ENCODE measurements around the gene ENTPD2. TPM values are rescaled to one million over a fixed set of nuclear protein-coding genes. Genes with fewer than 3 reads are reported as not detected.

Gene ENTPD2
- total and polyA plus RNA-seq, 9 of the 15 experiments (the other 6 are each of a cell fraction or from before 2014, with no cell fraction given): 0.04 to 0.60 (median 0.14) TPM; not detected in 4

DNA sequence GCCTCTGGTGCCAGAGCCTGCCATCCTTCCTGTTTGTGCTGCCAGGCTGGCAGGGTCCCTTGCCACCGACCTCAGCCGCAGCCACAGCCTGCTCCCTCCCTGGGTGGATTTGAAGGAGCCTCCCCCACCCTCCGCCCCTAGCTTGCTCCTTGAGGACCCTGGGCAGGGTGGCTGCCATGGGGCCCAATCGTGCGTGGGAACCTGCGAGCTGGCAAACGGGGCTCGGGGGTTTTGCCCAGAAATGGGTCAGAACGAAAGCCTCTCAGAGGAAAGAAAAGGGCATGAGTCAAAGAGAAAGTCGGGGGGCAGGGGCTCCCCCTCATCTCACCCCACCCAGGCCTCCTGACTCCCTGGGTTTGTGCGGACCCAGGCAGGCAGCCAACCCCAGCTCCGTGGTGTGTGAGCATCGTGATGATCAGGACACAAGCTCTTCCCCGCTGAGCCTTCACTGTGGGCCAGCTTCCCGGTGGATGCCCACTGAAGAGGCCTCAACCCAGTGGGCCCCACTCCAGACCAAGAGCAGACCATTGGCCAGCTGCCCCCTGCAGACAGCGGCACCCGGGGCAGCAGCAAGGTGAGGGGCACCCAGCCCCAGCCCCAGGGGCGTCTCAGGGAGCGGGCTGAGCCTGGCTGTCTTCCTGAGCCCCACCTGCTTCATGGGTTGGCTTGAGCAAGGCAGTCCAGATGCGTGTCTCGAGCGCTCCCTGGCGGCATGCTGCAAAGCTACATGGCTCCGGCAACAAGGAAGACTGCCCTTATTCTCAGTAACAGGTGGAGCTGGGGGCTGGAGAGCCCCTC lies 19.0 kb downstream of the ENTPD2 start (continued):
- TF ChIP-seq, protein P1, sequence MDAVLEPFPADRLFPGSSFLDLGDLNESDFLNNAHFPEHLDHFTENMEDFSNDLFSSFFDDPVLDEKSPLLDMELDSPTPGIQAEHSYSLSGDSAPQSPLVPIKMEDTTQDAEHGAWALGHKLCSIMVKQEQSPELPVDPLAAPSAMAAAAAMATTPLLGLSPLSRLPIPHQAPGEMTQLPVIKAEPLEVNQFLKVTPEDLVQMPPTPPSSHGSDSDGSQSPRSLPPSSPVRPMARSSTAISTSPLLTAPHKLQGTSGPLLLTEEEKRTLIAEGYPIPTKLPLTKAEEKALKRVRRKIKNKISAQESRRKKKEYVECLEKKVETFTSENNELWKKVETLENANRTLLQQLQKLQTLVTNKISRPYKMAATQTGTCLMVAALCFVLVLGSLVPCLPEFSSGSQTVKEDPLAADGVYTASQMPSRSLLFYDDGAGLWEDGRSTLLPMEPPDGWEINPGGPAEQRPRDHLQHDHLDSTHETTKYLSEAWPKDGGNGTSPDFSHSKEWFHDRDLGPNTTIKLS (IDR thresholded peaks at IDR 0.05; ENCODE audit: borderline replicate concordance, low read depth): no peak
- TF ChIP-seq XRCC5 (IDR thresholded peaks at IDR 0.05; ENCODE audit: low read depth, low read length): peak; percentile 82; the same call in 1 of the 2 replicates
- no peak; the same call in 1 of the 2 replicates for TF ChIP-seq FOXK1 (CRISPR knock-in tag; IDR thresholded peaks at IDR 0.05; ENCODE audit: borderline replicate concordance)
- TF ChIP-seq CTBP1 (IDR thresholded peaks at IDR 0.05; ENCODE audit: borderline replicate concordance): peak; percentile 67
- TF ChIP-seq NR1H2 (CRISPR knock-in tag; IDR thresholded peaks at IDR 0.05): no peak
- TF ChIP-seq ZNF212 (CRISPR knock-in tag; IDR thresholded peaks at IDR 0.05): no peak
- TF ChIP-seq, protein P2, sequence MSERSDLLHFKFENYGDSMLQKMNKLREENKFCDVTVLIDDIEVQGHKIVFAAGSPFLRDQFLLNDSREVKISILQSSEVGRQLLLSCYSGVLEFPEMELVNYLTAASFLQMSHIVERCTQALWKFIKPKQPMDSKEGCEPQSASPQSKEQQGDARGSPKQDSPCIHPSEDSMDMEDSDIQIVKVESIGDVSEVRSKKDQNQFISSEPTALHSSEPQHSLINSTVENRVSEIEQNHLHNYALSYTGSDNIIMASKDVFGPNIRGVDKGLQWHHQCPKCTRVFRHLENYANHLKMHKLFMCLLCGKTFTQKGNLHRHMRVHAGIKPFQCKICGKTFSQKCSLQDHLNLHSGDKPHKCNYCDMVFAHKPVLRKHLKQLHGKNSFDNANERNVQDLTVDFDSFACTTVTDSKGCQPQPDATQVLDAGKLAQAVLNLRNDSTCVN (CRISPR knock-in tag; IDR thresholded peaks at IDR 0.05): no peak
- TF ChIP-seq, protein P3, sequence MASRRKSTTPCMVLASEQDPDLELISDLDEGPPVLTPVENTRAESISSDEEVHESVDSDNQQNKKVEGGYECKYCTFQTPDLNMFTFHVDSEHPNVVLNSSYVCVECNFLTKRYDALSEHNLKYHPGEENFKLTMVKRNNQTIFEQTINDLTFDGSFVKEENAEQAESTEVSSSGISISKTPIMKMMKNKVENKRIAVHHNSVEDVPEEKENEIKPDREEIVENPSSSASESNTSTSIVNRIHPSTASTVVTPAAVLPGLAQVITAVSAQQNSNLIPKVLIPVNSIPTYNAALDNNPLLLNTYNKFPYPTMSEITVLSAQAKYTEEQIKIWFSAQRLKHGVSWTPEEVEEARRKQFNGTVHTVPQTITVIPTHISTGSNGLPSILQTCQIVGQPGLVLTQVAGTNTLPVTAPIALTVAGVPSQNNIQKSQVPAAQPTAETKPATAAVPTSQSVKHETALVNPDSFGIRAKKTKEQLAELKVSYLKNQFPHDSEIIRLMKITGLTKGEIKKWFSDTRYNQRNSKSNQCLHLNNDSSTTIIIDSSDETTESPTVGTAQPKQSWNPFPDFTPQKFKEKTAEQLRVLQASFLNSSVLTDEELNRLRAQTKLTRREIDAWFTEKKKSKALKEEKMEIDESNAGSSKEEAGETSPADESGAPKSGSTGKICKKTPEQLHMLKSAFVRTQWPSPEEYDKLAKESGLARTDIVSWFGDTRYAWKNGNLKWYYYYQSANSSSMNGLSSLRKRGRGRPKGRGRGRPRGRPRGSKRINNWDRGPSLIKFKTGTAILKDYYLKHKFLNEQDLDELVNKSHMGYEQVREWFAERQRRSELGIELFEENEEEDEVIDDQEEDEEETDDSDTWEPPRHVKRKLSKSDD (conservative IDR thresholded peaks at IDR 0.05; ENCODE audit: low read length): 0 out of 2 replicates have a peak, but pooled peaks have one; percentile 36
- TF ChIP-seq, protein P4, sequence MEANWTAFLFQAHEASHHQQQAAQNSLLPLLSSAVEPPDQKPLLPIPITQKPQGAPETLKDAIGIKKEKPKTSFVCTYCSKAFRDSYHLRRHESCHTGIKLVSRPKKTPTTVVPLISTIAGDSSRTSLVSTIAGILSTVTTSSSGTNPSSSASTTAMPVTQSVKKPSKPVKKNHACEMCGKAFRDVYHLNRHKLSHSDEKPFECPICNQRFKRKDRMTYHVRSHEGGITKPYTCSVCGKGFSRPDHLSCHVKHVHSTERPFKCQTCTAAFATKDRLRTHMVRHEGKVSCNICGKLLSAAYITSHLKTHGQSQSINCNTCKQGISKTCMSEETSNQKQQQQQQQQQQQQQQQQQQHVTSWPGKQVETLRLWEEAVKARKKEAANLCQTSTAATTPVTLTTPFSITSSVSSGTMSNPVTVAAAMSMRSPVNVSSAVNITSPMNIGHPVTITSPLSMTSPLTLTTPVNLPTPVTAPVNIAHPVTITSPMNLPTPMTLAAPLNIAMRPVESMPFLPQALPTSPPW (CRISPR knock-in tag; IDR thresholded peaks at IDR 0.05): peak; percentile 57
- TF ChIP-seq POLR2G (IDR thresholded peaks at IDR 0.05; ENCODE audit: low read depth, low read length): no peak
- no peak for TF ChIP-seq ETV5 (CRISPR knock-in tag; IDR thresholded peaks at IDR 0.05; ENCODE audit: low read depth)
- TF ChIP-seq FOXK2 (conservative IDR thresholded peaks at IDR 0.05 in 1 of 2, IDR thresholded peaks at IDR 0.05 in 1 of 2; ENCODE audit: low read depth in 2 of 2): 0 out of 4 replicates have a peak, but pooled peaks have one; percentile 15 to 20
- no peak for TF ChIP-seq HNRNPUL1 (IDR thresholded peaks at IDR 0.05; ENCODE audit: low read length)
- no peak for TF ChIP-seq ZNF384 (IDR thresholded peaks at IDR 0.05; ENCODE audit: low read depth, low read length)
- 0 out of 2 replicates have a peak, but pooled peaks have one; percentile 28 for TF ChIP-seq BHLHE40 (IDR thresholded peaks at IDR 0.05; ENCODE audit: low read length)
- TF ChIP-seq ZNF445 (CRISPR knock-in tag; IDR thresholded peaks at IDR 0.05; ENCODE audit: low read depth): no peak
- no peak for TF ChIP-seq MEIS2 (IDR thresholded peaks at IDR 0.05; ENCODE audit: partially characterized antibody)
- no peak for TF ChIP-seq HIVEP1 (CRISPR knock-in tag; IDR thresholded peaks at IDR 0.05)
- no peak for TF ChIP-seq RBFOX2 (IDR thresholded peaks at IDR 0.05; ENCODE audit: low read depth, low read length)
- TF ChIP-seq MBD2 (IDR thresholded peaks at IDR 0.05; ENCODE audit: borderline replicate concordance, low read depth): no peak
- TF ChIP-seq ZNF780A (CRISPR knock-in tag; IDR thresholded peaks at IDR 0.05): no peak
- peak; percentile 94; the same call in 1 of the 2 replicates for TF ChIP-seq STAG1 (CRISPR knock-in tag; IDR thresholded peaks at IDR 0.05; ENCODE audit: borderline replicate concordance)

Measured in K562 (cell line).